HK-2 (cell line): ENCODE results near the gene PTPRS.
A peak's percentile ranks its signal among the peaks of the same experiment; 100 is the strongest.

Experiments used
- DNase-seq: peaks from one replicate; pipeline ENCODE4 v3.0.0-alpha.2; 2018; ENCODE audit not compliant: unreplicated experiment

PTPRS gene

DNA sequence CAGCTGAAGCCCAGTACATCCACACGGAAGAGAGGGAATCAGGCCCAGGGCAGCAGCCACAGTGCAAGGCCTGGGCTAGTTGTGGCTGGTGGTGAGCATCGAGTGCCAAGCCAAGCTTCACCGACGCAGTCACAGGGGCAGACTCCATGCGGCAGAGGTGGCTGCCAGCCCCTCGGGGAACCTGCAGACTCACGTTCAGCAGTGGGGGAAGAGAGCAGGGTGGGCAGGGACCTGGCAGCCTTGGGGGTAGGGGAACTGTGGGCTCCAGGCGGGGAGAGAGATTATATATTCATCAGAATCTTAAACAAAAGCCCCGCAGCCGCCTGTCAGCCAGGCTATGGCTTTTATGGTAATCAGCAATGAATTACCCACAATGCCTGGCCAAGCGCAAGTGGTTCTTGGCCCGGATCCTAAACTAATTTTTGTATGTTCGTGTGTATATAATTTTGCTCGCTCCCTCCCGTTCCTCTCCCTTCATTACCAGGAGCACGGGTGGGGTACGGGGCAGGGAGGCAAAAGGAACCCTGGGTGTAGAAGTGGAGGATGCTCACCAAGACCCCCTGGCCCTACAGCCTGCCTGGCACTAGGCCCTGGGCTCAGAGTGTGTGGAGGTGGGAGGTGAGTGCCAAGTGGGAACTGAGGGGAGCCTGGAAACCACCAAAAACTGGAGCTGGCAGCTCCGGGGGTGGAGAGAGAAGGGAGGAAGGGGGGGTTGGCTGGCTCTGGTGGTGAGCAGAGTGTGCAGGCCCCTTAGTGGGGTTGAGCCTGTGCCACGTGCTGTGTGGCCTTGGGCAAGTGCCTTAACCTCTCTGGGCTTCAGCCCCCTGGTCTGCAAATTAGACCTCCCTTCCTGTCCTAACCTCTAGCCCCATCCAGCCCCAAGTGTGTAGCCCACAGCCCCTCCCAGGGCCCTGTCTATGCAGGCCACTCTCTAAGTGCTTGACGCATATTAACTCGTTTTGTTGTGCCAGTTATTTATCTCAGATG lies 31.9 kb downstream of the PTPRS start:
- no peak for DNase-seq

DNA sequence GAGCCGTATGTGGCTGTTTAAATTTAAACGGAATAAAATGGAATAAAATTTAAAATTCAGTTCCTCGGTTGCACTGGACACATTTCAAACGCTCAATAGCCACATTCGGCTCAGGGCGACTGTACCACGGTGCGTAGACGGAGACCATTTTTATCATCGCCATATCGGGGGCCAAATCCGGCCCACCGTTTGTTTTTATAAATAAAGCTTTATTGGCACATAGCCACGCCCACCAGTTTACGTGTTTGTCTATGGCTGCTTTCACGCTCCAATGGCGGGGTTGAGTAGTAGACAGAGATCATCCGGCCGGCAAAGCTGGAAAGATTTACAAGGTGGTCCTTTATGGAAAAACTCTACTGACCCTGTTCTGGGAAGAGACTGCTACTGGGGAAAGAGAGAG lies 33.0 kb downstream of the PTPRS start:
- no peak for DNase-seq

DNA sequence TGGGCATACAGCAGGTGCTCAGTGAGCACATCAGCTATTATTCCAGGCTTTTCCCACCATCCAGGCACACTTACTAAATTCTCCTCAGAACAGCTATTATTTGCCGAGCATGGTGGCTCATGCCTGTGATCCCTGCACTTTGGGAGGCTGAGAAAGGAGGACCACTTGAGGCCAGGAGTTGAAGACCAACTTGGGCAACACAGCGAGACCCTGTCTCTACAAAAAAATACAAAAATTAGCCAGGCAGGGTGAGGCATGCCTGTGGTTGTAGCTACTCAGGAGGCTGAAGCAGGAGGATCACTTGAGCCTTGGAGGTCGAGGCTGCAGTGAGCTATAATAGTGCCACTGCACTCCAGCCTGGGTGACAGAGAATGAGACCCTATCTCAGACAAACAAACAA lies 35.4 kb downstream of the PTPRS start:
- DNase-seq, result no peak

DNA sequence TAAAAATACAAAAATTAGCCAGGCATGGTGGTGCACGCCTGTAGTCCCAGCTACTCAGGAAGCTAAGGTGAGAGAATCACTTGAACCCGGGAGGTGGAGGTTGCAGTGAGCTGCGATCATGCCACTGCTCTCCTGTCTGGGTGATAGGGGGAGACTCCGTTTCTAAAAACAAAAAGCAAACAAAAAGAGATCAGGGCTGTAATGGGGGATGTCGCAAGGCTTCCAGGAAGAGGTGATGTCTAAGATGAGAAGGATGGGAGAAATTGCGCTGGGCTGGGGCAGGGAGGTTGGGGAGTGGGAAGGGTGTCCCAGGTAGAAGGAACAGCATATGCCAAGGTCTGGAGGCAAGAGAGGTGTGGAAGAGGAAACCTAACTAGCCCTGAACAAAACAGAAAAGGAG lies 36.1 kb downstream of the PTPRS start:
- no peak for DNase-seq

DNA sequence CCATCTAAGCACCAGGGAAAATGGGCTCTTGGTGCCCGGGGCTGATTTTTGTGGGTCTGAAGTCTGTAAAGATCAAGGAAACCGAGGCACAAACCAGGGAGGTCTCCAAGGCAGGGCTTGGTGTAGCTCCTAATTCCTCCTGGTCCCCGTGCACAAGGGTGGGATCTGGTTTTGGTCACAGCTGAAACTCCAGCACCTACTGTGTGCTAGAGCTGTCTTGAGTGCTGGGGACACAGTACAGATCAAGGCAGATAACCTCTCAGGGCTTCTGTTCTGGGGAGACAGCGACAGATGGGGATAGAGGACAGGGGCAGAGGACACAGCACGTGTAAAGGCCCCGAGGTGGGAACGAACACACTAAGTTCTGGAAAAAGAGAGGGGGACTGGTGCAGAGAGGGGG lies 37.4 kb downstream of the PTPRS start:
- DNase-seq, result no peak

DNA sequence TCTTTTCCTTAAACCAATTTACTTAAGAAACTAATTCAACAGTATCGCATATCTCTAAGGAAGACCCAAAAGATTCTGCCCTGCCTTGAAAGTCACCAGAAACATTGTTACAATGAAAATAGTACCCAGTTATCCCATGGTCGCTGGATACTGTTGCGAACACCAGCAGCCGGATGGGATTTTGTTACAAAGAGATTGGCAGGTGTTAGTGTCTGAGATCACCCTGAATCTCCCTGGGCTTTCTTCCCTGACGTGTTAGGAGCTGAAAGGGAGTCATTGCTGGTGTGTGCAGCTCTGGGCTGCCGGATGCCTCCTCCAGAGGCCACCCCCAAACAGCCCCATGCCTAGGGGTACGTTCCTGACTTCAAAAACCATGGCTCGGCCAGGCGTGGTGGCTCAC lies 38.2 kb downstream of the PTPRS start:
- no peak for DNase-seq

DNA sequence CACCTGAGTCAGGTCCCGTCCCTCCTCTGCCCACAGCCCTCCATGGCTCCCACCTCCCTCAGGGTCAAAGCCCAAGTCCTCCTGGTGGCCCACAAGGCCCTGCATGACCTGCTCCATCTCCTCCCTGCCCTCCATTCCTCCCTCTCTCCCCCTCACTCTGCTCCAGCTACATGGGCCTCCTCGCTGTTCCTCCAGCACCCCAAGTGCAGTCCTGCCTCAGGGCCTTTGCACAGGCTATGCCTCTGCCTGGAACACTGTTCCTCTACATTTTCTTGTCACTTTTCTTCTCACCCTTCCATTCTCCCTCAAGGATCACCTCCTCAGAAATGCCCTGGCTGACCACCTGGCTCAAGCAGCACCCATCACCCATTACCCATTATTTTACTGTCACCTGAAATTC lies 41.5 kb downstream of the PTPRS start:
- DNase-seq, result no peak

DNA sequence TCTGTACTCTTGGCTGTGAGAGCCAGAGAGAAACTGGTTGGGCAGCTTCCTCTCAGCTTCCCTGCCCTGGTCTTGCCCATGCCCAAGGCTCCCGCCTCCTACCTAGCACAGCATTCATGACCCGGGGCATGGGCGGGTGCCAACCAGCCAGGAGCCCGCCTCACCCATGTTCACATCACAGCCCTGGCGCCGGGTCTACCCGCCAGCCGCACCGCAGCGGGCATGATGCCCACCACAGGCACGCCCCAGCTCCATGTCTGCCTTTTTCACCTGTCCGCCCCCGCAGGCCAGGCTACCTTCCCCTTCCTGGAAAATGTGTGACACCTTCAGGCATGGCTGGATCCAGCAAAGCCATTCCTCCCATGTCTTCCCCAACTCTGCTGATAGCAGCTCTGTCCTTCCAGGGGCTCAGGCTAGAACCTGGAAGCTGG lies 42.1 kb downstream of the PTPRS start:
- no peak for DNase-seq

DNA sequence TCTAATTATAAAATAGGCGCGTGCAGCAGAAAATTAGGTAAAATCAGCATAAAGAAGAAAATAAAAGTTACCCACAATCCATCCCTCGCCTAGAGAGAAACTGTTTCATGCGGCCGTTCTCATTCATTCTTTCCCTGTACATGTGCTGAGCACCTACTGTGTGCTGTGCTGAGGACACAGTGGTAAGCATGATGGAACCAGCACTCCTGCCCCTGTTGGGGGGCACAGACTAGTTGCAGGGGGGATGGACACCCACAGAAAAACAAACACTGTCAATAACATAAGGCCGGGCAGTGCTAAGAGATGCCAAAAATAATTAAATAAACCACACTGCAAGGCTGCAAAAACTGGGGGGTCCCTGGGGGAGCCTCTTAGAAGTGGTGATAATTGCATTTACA lies 43.3 kb downstream of the PTPRS start:
- no peak for DNase-seq

DNA sequence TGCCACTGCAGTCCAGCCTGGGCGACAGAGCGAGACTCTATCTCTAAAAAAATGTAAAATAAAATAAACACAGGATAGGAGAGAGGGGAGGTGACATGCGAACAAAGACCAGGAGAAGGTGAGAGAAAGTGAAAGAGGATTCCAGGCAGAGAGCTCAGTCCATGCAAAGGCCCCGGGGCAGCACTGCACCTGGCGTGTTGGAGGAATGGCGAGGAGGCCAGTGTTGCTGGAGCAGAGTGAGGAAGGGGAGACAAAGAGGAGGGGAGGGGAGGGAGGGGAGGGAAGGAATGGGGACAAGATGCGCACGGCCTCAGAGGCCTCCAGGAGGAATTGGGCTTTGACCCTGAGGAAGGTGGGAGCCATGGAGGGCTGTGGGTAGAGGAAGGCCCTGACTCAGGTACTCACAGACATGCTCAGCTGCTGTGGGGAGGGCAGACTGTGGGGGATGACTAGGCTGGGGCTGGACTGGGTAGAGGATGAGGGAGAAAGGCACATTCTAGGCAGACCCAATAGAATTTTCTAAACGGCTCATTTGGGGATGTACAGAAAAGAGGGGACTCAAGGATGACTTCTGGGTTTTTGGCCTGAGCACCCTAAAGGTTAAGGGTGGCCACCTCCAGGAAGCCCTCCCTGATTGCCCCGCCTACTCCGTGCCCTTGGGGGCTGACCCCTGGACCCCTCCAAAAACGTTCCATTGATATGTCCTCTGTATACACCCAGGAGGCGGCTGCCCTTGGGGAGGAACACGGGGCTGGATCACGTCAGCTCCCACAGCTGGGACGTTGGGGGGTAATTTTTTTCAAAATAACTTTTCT lies 43.9 kb downstream of the PTPRS start:
- no peak for DNase-seq

DNA sequence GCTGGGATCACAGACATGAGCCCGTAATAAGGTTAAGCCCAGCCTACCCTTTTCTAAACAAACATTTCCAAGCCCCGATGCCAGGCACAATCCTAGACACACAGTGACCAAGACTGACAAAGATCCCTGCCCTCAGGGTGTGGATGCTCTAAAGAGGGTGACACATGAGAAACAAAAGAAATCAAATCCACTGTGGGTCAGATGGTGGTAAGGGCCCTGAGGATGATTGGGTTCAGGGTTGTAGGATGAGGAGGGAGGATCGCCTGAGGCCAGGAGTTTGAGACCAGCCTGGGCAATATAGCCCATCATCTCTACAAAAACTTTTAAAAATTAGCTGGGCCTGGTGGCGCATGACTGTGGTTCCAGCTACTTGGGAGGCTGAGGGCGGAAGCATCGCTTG lies 44.6 kb downstream of the PTPRS start:
- no peak for DNase-seq

DNA sequence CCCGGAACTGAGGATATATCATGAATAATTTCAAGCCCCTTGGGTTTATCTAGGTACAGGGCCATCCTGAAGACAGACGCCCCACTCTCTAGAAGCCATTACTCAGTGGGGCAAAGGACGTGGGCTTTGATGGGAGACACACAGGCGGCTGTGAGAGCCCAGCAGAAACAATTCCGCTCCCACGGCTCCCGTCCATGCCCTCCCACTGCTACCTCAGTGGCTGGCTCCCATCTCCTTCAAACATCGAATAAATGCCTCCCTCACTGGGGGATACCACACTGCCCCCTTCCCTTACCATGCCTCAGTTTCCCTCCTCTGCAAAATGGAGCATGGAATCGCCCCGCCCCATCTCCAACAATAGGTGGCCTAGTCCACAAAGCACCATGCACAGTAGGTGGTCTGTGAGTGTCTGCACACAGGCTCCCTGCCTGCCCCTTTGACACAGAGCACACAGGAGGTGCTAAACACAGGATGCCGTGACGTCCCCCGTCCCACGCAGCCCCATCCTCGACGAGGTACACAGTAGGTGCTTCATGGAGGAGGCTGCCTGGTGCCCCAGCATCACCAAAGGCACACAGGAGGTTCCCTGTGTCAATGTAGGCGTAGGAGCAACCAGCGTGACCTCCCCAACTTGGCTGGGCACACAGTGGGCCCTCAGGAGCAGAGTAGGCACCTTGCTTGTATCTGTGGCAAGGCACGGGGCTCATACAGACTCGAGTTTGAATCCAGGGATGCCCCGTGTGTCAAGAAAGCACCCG lies 46.0 kb downstream of the PTPRS start:
- no peak for DNase-seq

DNA sequence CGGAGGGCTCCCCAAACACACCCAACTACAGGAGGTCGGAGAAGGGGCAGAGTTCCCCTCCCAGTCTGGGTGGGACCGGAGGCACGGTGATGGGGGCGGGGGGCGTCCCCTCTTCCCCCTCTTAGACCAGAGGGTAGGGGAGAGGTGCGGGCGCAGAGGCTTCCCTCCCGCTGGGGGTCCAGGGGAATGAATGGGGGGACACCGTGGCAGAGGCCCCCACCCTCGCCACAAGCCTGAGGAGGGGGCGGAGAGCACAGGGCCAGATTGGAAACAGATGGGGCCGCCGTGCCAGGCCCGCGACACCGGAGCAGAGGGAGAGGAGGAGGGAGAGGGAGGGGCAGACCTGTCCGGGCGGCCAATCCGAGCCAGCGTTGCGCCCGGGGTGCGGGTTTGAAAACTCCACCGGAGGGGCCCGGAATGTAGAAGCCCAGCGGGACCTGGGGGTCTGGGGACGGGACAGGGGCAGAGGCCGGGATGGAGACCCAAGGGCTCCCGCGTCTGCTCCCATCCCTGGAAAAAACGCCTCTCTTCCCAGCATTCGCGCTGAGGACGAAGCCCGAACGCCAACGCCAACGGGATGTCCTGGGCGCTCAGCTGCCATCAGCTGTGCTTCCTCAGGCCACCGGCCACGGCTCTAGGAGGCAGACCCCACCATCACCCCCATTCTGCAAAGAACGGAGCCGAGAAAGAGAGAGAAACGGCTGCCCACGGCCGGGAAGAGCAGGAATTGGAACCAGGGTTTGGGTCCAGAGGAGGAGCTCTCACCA lies 46.8 kb downstream of the PTPRS start:
- DNase-seq, result no peak

DNA sequence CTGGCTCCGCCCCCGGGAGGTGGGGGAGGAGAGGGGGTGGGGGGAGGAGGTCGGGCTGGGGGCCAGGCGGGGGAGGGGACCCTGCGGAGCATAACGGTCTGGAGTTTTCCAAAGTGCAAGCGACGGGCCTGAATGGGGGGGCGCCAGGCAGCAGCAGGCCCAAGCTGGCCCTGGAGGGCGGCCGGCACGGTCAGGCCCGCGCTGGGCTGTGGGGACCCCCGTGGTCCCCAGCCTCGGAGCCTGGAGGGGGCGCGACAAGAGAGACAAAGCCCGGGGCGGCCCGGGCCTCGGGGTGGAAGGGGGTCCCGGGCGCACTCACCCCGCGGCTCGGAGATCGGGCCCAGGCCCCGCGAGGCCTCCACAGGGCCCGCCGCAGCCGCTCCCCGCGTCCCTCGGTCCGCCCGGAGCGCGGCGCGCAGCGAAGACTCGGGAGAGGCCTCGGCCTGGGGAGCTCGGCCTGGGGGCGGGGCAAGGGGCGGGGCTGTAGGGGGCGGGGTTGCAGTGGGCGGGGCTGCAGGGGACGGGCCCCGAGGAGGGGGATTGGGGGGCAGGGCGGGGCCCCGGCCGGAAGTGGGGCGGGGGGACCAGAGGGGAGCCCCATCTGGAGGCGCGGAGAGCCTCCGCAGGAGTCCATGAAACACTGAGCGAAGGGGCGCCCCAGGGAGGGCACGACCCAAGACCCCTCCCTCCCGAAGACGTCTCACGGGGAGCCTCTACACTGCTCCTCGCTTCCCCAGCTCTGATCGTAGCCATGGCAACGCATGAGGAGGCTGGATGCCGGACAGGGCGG lies 47.6 kb downstream of the PTPRS start:
- peak; percentile 79 for DNase-seq

DNA sequence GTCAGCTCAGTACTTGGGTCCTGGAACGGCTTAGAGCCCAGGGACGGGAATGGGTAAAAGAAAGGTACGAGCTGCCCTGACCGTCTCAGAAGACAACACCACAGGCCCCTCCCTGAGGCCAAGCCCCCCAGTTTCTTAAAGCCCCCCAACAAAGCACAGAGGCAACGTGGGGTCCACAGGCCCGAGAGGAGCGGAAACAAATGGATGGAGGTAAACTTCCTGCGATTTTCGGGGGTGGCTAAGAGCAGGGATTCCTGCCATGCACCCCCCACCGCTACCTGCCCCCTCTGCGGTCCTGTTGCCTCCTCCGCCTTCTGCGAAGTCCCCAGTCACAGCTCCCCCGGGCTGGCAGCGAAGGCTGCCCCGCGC lies 48.2 kb downstream of the PTPRS start:
- DNase-seq, result no peak

DNA sequence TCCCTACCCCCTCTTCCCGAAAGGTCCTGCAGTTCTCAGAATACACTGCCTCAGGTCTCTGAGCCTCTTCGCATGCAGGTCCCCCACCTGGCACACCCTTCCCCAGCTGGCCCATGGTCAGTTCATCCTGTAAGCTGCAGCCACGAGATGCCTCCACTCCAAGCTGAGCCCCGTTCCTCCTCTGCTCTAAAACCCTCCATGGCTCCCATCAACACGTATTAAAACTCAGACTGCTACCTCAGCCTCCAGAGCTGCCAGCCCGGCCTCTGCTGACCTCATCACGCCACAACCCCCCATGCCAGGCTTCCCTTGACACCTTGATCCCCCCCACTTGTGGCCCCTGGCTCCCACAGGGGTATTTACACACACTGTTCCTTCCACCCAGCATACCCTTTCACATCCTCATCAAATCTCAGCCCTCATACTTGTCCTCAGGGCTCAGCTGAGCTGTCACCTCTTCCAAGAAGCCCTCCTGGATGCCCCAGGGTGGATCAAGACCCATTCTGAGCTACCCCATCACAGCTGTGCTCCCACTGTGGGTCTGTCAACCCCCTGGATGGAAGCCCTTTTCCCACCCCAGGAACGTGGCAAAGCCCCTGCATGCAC lies 48.9 kb downstream of the PTPRS start:
- no peak for DNase-seq
